SJSA1 (cell line): ENCODE measurements around the gene EPO. TPM values are rescaled to one million over a fixed set of nuclear protein-coding genes. Genes with fewer than 3 reads are reported as not detected.
A peak's percentile ranks its signal among the peaks of the same experiment; 100 is the strongest.
"Not testable (repeated sequence)": the region's sequence is repeated elsewhere in the genome, so short reads cannot be mapped to it uniquely, and the experiment has no call there.

Experiments used
- DNase-seq, 2 experiments: peaks; one replicate each; pipeline ENCODE4 v3.0.0-alpha.2; 2015 to 2020; ENCODE audit warnings: low spot score in 2 of 2, low read depth in 1 of 2
- H3K27ac ChIP-seq: fragments of 250-450 bp; sonication (Bioruptor Pico); 2 replicates; pipeline ENCODE4 v1.5.1; 2020; ENCODE audit warnings: mild to moderate bottlenecking, moderate library complexity
- H3K27me3 ChIP-seq: fragments of 250-450 bp; sonication (Bioruptor Pico); replicated peaks from 2 replicates; pipeline ENCODE4 v1.5.1; 2020; ENCODE audit warnings: mild to moderate bottlenecking, moderate library complexity
- H3K36me3 ChIP-seq: fragments of 250-450 bp; sonication (Bioruptor Pico); 2 replicates; pipeline ENCODE4 v1.5.1; 2020; ENCODE audit warnings: mild to moderate bottlenecking
- H3K4me1 ChIP-seq: fragments of 250-450 bp; sonication (Bioruptor Pico); replicated peaks from 2 replicates; pipeline ENCODE4 v1.6.1; 2021; ENCODE audit warnings: mild to moderate bottlenecking
- H3K4me3 ChIP-seq: fragments of 250-450 bp; sonication (Bioruptor Pico); 2 replicates; pipeline ENCODE4 v1.5.1; 2020; ENCODE audit warnings: mild to moderate bottlenecking
- H3K9me3 ChIP-seq: fragments of 250-450 bp; sonication (Bioruptor Pico); replicated peaks from 2 replicates; pipeline ENCODE4 v1.5.1; 2020; ENCODE audit warnings: mild to moderate bottlenecking
- total RNA-seq: library from RNA; depleted of rRNA; stranded (reverse); fragments of >200 nt; shearing (Covaris generic); gene quantifications from 2 replicates; pipeline ENCODE4 v1.2.3, GENCODE V29; 2014

EPO gene
- total RNA-seq, 1 experiment from 2014 or later, result not detected

DNA sequence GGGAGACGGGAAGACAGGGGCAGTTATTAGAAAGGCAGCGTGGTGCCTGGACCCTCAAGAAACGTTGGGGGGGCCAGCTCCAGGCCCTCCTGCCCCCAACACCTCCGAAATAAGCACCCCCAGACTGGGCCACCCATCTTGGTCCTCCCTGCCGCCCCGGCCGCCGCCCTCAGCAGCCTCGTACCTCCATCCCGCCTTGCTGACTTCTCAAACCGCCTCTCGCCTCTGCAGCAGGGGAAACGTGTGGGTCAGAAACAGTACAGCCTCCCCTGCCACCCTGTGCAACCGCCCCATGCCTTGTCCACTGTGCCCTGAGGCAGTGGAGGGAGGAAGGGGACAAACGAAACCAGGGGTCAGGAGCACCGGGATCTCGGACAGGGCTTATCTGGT lies 33.5 kb upstream of the EPO start:
- Histone ChIP-seq H3K27me3 (no peaks in the 10 kb centered on the region), H3K4me3 (no peak overlapping the region), H3K9me3 (no peaks in the 10 kb centered on the region), H3K4me1 (peaks cover 9% of the 10 kb centered on the region), H3K36me3 (peaks cover 61% of the 10 kb centered on the region), H3K27ac (no peak overlapping the region)
- peak in 1 of 2 experiments; percentile 43 for DNase-seq

DNA sequence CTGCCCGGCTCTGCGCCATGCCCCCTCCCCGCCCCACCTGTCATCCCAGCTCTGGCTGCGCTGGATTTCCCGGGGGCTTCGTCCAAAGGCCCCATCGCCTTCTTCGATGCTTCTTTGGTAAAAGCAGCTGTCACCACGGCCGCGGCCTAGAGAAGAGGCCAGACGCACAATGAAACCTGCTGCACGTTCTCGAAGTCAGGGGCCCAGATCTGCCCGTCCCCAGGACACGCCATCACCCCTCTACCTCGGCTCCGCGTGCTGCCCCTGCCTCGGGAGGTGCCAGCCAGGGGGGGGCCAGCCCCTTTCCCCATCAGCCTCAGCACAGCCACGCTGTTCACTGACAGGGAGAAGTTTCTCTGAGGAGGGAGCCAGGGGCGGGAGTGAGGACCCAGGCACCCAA lies 33.0 kb upstream of the EPO start:
- DNase-seq, result peak in 1 of 2 experiments; percentile 42
- H3K4me3 ChIP-seq, result no peak overlapping the region
- peaks cover 61% of the 10 kb centered on the region for H3K36me3 ChIP-seq
- no peak overlapping the region for H3K27ac ChIP-seq
- H3K27me3 ChIP-seq, result no peaks in the 10 kb centered on the region
- H3K4me1 ChIP-seq, result peaks cover 10% of the 10 kb centered on the region
- H3K9me3 ChIP-seq, result no peaks in the 10 kb centered on the region

GRCh38 chr7:100687751-100688300 lies 32.4 kb upstream of the EPO start:
- peaks cover 11% of the 10 kb centered on the region for H3K4me1 ChIP-seq
- H3K36me3 ChIP-seq, result peaks cover 56% of the 10 kb centered on the region
- H3K27ac ChIP-seq, result no peak overlapping the region
- no peak overlapping the region for H3K4me3 ChIP-seq
- H3K27me3 ChIP-seq, result no peaks in the 10 kb centered on the region
- H3K9me3 ChIP-seq, result no peaks in the 10 kb centered on the region
- no peak for DNase-seq

GRCh38 chr7:100688326-100688860 lies 31.9 kb upstream of the EPO start:
- H3K27me3 ChIP-seq, result no peaks in the 10 kb centered on the region
- no peaks in the 10 kb centered on the region for H3K9me3 ChIP-seq
- peaks cover 53% of the 10 kb centered on the region for H3K36me3 ChIP-seq
- H3K27ac ChIP-seq, result no peak overlapping the region
- peaks cover 12% of the 10 kb centered on the region for H3K4me1 ChIP-seq
- no peak for DNase-seq
- H3K4me3 ChIP-seq, result no peak overlapping the region

DNA sequence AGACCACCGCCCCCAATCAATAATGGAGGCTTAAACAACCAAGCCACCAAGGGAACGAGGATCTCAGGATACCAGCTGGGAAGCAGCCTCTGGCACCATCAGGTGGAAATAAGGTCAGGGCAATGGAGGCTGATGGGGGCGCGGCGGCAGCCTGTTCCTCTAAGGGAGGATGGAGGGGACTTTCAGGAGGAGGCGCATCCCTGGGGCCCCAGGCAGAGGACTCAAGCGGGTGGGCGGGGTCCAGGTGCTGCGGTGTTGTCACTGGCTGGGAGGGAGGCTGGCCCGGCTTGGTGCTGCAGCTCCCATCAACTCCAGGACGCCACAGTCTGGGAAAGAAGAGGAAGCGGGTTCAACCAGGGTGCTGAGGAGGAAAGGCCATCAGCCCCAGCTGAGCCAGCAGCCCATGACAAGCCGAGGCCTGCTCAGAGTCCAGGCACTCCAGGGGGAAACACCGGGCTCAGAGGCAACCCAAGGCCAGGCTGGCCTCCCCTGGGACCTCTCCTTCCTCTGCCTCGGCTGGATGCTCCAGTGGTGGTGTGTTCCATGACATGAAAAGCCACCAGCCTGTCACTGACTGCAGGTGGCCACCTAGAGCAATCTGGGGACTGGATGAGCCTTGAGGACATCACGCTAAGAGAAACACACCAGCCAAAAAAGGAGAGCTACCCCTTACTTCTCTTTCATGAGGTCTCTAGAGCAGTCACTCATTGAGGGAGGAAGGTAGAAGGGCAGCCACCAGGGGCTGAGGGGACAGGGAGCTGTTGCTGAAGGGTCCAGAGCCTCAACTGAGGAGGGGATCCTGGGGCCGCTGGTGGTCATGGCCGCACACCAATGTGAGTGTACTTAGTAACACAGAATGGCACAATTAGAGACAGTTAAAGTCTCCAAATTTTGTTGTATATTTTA lies 30.8 kb upstream of the EPO start:
- Histone ChIP-seq H3K9me3 (no peaks in the 10 kb centered on the region), H3K4me3 (no peak overlapping the region), H3K27me3 (no peaks in the 10 kb centered on the region), H3K4me1 (peaks cover 12% of the 10 kb centered on the region), H3K36me3 (peaks cover 45% of the 10 kb centered on the region), H3K27ac (no peak overlapping the region)
- peak in 1 of 2 experiments; percentile 39 for DNase-seq

DNA sequence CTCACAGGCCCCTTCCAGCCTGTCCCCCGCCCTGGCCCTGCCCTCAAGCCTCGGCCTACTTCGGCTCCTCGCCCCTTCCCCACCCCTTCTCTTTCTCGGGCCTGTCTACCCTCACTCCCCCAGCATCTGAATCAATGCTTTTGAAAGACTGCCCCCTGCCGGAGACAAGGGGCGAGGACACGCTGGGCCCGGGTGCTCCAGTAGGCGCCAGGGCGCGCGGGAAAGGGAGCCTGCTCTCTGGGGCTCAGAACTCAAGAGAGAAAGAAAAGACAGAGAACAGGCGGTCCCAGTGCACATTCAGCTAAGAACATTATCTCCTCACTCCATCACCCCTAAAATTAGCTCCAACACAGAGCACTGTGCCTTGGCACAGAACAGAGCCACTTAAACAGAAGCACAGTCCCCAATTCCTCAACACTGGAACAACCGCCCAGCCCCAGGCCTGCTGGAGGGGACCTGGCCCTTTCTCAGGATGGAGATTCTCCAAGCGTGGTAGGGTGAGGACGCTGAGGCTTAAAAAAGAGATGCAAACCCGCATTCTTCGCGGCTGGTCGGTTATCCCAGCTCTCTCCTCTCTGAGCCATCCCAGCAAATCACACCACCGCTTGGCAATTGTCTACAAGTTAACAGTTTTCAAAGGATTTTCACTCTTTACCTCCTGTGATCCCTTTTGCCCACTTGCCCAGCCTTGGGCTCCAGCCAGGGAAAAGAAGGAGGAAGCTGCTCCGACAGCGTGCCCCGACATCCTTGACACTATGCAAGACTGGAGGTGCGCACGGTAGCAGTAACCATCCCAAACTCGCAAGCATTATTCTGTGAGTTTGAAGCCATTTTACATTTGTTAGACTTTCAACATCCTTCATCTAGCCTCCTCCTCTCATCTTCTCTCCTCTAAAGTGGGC lies 28.3 kb upstream of the EPO start:
- Histone ChIP-seq H3K27me3 (peaks cover 7% of the 10 kb centered on the region), H3K27ac (no peak overlapping the region), H3K4me3 (peak overlapping the region; percentile 89; the same call in 1 of the 2 replicates), H3K9me3 (0 out of 2 replicates have a peak, but pooled peaks cover 2% of the 10 kb centered on the region), H3K4me1 (peaks cover 12% of the 10 kb centered on the region), H3K36me3 (peaks cover 26% of the 10 kb centered on the region)
- peak; percentile 56 to 67 for DNase-seq

DNA sequence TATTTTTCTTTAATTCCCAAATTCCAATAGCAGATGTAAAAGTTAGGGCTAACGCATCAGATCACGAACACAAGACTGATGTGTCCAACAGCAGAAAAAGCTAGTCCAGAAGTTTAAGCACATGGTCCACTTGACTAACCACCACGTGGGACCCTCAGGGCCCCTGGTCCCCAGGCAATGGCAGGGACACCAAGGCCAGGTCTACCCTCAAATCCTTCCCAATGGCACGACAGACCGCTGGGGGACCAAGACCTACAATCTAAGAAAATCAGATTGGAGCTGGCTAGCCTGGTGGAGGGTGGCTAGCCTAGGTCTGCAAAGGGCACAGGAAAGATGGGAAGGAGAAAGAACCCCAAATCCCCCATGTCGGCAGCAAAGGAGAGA lies 27.7 kb upstream of the EPO start:
- no peak for DNase-seq
- Histone ChIP-seq H3K9me3 (0 out of 2 replicates have a peak, but pooled peaks cover 2% of the 10 kb centered on the region), H3K27me3 (peaks cover 7% of the 10 kb centered on the region), H3K4me1 (peaks cover 12% of the 10 kb centered on the region), H3K27ac (no peak overlapping the region), H3K36me3 (peaks cover 21% of the 10 kb centered on the region), H3K4me3 (peak overlapping the region; percentile 89)

DNA sequence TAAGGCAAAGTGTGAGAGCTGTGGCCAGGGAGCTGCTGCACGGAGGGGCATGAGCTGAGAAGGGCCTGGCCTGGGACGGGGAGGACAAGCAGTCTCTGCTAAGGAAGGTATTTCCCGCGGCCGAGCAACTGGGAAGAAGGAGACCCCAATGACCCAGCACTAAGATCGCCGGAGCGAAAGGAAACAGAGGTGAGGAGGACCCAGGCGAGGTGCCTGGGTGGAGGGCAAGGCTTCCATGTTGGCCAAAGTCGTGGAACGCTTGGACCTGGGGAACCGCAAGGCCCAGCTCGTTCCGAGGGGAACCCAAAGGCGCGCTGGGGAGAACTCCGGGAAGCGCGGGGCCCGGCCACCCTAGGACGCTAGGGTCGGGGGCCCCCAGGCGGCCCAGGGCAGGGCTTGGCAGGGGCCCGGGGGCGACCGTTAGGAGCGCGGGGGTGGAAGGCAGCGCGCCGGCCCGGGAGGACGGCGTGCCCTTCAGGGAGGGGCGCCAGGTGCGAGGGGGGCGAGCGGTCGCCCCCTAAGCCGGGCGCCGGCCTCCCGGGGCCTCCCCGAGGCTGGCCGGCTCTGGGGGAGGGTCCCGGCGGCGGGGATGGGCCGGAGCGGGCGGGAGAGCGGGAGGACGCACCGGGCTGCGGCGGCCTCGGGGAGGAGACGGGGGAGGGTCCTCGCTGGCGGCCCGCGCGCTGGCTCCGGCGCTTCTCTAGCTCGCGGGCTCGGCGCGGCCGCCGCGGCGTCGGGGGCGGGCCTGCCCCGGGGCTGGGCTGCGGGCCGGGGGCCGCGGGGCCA lies 26.8 kb upstream of the EPO start:
- peaks cover 15% of the 10 kb centered on the region for H3K36me3 ChIP-seq
- no peak overlapping the region for H3K27ac ChIP-seq
- H3K4me1 ChIP-seq, result peaks cover 12% of the 10 kb centered on the region
- peaks cover 7% of the 10 kb centered on the region for H3K27me3 ChIP-seq
- H3K9me3 ChIP-seq, result 0 out of 2 replicates have a peak, but pooled peaks cover 2% of the 10 kb centered on the region
- DNase-seq, result peak; percentile 25 to 43
- H3K4me3 ChIP-seq, result peak overlapping the region; percentile 89

GRCh38 chr7:100694098-100694745 lies 26.0 kb upstream of the EPO start, which contains the start of gene GIGYF1:
TSS of gene GIGYF1 (minus strand) at chr7:100694250. CDS start at chr7:100688238, 6,012 bp downstream.
- Histone ChIP-seq H3K27me3 (peaks cover 12% of the 10 kb centered on the region), H3K27ac (no peak within 1 kb of the TSS), H3K4me1 (peaks cover 12% of the 10 kb centered on the region), H3K36me3 (peaks cover 12% of the 10 kb centered on the region), H3K4me3 (peak within 1 kb of the TSS; percentile 89), H3K9me3 (0 out of 2 replicates have a peak, but pooled peaks cover 2% of the 10 kb centered on the region)
- peak; percentile 14 to 65 for DNase-seq

- Histone ChIP-seq H3K27ac (no peak overlapping the region), H3K4me1 (peaks cover 12% of the 10 kb centered on the region), H3K36me3 (peaks cover 12% of the 10 kb centered on the region), H3K27me3 (peaks cover 20% of the 10 kb centered on the region), H3K9me3 (peaks cover 2% of the 10 kb centered on the region; the same call in 1 of the 2 replicates), H3K4me3 (no peak overlapping the region)
- DNase-seq, result no peak
These were observed 24.1 kb upstream of the EPO start for GRCh38 chr7:100696123-100696521.

DNA sequence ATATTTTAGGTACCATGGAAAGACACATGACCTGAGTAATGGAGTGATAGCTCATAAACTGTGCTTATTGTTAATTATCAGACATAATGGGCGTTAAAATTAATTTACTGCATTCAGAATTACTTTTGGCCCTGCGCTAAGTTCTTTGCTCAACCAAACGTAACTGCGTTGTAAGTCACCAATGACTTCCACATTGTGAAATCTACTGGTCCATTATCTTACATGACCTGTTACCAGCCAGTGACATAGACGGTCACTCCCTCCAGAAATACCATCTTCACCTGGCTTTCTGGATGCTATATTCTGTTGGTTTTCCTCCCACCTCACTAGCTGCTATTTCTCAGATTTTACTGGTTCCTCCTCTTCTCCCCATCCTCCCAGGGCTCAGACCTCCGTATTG lies 21.2 kb upstream of the EPO start:
- Histone ChIP-seq H3K27me3 (peaks cover 26% of the 10 kb centered on the region), H3K4me3 (no peak overlapping the region), H3K36me3 (no peaks in the 10 kb centered on the region), H3K9me3 (peaks cover 2% of the 10 kb centered on the region; the same call in 1 of the 2 replicates), H3K4me1 (no peaks in the 10 kb centered on the region), H3K27ac (no peak overlapping the region)
- no peak for DNase-seq

GRCh38 chr7:100701089-100701488 lies 19.2 kb upstream of the EPO start:
- not testable (repeated sequence) for H3K36me3 ChIP-seq, H3K4me3 ChIP-seq, H3K27ac ChIP-seq, H3K9me3 ChIP-seq, DNase-seq, H3K4me1 ChIP-seq
- peaks cover 19% of the 10 kb centered on the region for H3K27me3 ChIP-seq
